Right lobe of liver (tissue), 4 donors: Measurements from ENCODE around the gene AGTRAP.

Experiments
- POLR2A ChIP-seq: fragments of 450-650 bp; IDR thresholded peaks from one replicate; pipeline ENCODE4 v1.6.1; 2017; ENCODE audit warnings: antibody characterized with exemption, mild to moderate bottlenecking
- TF ChIP-seq, protein P1 (sequence below), 4 donors: fragments of 200-600 bp in 3 of 4; fragments of 450-650 bp in 1 of 4; IDR thresholded peaks; one replicate each; pipeline versions ENCODE4 v1.5.1 to v1.8.0; 2016 to 2022; ENCODE audit warnings: antibody characterized with exemption in 4 of 4, mild to moderate bottlenecking in 2 of 4
- donor health status: DM: no; HTN: no; CAD: no.
- donor health status: DM: no; HTN: no; CAD: no.
- donor health status: DM: no; HTN: yes; CAD: no.

DNA sequence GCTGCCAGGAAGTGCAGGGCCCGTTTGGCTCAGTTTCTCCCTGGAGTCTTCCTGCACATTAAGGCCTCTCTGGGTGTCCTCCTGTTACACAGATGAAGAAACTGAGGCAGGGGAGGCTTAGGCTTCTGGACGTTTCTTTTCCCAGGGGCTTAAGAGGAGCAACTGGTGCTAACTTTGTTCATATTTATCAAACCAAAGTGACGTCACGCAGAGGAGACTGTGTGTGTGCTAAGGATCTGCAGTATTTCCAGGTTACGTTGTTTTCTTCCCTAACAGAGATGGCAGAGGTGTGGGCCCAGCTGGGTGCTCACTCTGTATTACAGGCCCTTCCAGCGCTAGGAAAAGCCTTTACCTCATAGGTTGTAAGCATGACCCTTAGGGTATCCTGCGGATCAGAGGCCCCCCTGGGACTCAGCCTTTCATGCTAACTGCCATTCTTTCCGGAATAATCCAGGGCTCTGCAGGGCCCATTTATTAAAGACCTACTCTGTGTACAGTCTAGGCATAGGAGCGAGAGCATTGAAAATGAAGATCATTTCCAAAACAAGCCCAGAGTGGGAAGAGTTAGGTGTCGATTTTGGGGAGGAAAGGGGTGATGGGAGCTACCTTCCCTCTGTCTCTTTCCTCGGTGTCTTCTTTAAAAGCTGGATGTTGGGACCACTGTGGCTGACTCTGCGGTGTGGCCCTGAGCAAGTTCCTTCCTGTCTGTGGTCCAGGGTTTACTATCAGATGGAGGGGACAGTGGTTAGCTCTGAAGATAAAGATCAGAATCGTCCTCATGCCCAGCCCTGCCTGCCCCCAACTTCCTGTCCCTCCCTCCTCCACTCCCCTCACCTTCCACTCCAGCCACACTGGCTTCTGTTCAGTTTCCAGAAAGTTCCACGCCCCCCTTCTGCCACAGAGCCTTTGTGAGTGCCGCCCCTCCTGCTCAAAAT lies 4.6 kb downstream of the AGTRAP start:
- TF ChIP-seq, protein P1, sequence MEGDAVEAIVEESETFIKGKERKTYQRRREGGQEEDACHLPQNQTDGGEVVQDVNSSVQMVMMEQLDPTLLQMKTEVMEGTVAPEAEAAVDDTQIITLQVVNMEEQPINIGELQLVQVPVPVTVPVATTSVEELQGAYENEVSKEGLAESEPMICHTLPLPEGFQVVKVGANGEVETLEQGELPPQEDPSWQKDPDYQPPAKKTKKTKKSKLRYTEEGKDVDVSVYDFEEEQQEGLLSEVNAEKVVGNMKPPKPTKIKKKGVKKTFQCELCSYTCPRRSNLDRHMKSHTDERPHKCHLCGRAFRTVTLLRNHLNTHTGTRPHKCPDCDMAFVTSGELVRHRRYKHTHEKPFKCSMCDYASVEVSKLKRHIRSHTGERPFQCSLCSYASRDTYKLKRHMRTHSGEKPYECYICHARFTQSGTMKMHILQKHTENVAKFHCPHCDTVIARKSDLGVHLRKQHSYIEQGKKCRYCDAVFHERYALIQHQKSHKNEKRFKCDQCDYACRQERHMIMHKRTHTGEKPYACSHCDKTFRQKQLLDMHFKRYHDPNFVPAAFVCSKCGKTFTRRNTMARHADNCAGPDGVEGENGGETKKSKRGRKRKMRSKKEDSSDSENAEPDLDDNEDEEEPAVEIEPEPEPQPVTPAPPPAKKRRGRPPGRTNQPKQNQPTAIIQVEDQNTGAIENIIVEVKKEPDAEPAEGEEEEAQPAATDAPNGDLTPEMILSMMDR (IDR thresholded peaks at IDR 0.05): no peak
- no peak for TF ChIP-seq POLR2A
